Measurements from ENCODE around the gene HCFC1R1. TPM values are rescaled to one million over a fixed set of nuclear protein-coding genes. Genes with fewer than 3 reads are reported as not detected.
"Not testable (repeated sequence)": the region's sequence is repeated elsewhere in the genome, so short reads cannot be mapped to it uniquely, and the experiment has no call there.

HCFC1R1 gene
- total RNA-seq, 2 donors from 2014 or later, result 10.6 to 14.4 TPM

GRCh38 chr16:3052571-3053329 is 29.0 kb upstream of the HCFC1R1 start:
- DNase-seq; H3K4me3 Mint-ChIP-seq; H3K9me3 ChIP-seq (ENCODE audit: control insufficient read depth, low read length, poor library complexity, severe bottlenecking); H3K36me3 Mint-ChIP-seq (ENCODE audit: low read depth); H3K27ac Mint-ChIP-seq: not testable (repeated sequence)
- H3K4me1 Mint-ChIP-seq, result peaks cover 29% of the 10 kb centered on the region
- ATAC-seq, result peak; percentile 55
- peaks cover 13% of the 10 kb centered on the region for H3K27me3 Mint-ChIP-seq

- H3K4me3 Mint-ChIP-seq, result no peak overlapping the region
- H3K27ac Mint-ChIP-seq, result no peak overlapping the region
- peaks cover 5% of the 10 kb centered on the region for H3K36me3 Mint-ChIP-seq (ENCODE audit: low read depth)
- H3K27me3 Mint-ChIP-seq, result peaks cover 13% of the 10 kb centered on the region
- peaks cover 26% of the 10 kb centered on the region for H3K4me1 Mint-ChIP-seq
- H3K9me3 ChIP-seq (ENCODE audit: control insufficient read depth, low read length, poor library complexity, severe bottlenecking), result no peaks in the 10 kb centered on the region
- ATAC-seq (no peak), DNase-seq (no peak)
Measured at GRCh38 chr16:3051494-3051893, 27.8 kb upstream of the HCFC1R1 start.

- no peak for ATAC-seq
- no peak overlapping the region for H3K4me3 Mint-ChIP-seq
- H3K36me3 Mint-ChIP-seq (ENCODE audit: low read depth), result peaks cover 5% of the 10 kb centered on the region
- H3K4me1 Mint-ChIP-seq, result peaks cover 26% of the 10 kb centered on the region
- DNase-seq, result no peak
- H3K9me3 ChIP-seq (ENCODE audit: control insufficient read depth, low read length, poor library complexity, severe bottlenecking), result no peaks in the 10 kb centered on the region
- H3K27ac Mint-ChIP-seq, result no peak overlapping the region
- H3K27me3 Mint-ChIP-seq, result peaks cover 13% of the 10 kb centered on the region
Measured at GRCh38 chr16:3051009-3051408, 27.3 kb upstream of the HCFC1R1 start.

- ATAC-seq (no peak), DNase-seq (no peak)
- no peak overlapping the region for H3K4me3 Mint-ChIP-seq
- peaks cover 26% of the 10 kb centered on the region for H3K4me1 Mint-ChIP-seq
- H3K27ac Mint-ChIP-seq, result no peak overlapping the region
- peaks cover 13% of the 10 kb centered on the region for H3K27me3 Mint-ChIP-seq
- no peaks in the 10 kb centered on the region for H3K9me3 ChIP-seq (ENCODE audit: control insufficient read depth, low read length, poor library complexity, severe bottlenecking)
- peaks cover 5% of the 10 kb centered on the region for H3K36me3 Mint-ChIP-seq (ENCODE audit: low read depth)
Measured at GRCh38 chr16:3050487-3050886, 26.7 kb upstream of the HCFC1R1 start.

- Mint-ChIP-seq H3K36me3 (ENCODE audit: low read depth) (peaks cover 5% of the 10 kb centered on the region), H3K4me3 (no peak overlapping the region), H3K27me3 (peaks cover 15% of the 10 kb centered on the region), H3K4me1 (peaks cover 25% of the 10 kb centered on the region), H3K27ac (no peak overlapping the region)
- ATAC-seq (no peak), DNase-seq (no peak)
- no peaks in the 10 kb centered on the region for H3K9me3 ChIP-seq (ENCODE audit: control insufficient read depth, low read length, poor library complexity, severe bottlenecking)
Measured at GRCh38 chr16:3049921-3050481, 26.3 kb upstream of the HCFC1R1 start.

GRCh38 chr16:3047387-3047720 is 23.6 kb upstream of the HCFC1R1 start:
- ATAC-seq, result no peak
- H3K27ac Mint-ChIP-seq, result no peak overlapping the region
- H3K27me3 Mint-ChIP-seq, result peaks cover 42% of the 10 kb centered on the region
- H3K4me1 Mint-ChIP-seq, result peaks cover 18% of the 10 kb centered on the region
- H3K4me3 Mint-ChIP-seq, result peak overlapping the region; percentile 53
- DNase-seq, result no peak
- H3K9me3 ChIP-seq (ENCODE audit: control insufficient read depth, low read length, poor library complexity, severe bottlenecking), result no peaks in the 10 kb centered on the region
- H3K36me3 Mint-ChIP-seq (ENCODE audit: low read depth), result peaks cover 4% of the 10 kb centered on the region

GRCh38 chr16:3046641-3047386 is 23.1 kb upstream of the HCFC1R1 start:
- peaks cover 4% of the 10 kb centered on the region for H3K36me3 Mint-ChIP-seq (ENCODE audit: low read depth)
- H3K9me3 ChIP-seq (ENCODE audit: control insufficient read depth, low read length, poor library complexity, severe bottlenecking), result no peaks in the 10 kb centered on the region
- peaks cover 42% of the 10 kb centered on the region for H3K27me3 Mint-ChIP-seq
- peak overlapping the region; percentile 53 for H3K4me3 Mint-ChIP-seq
- H3K27ac Mint-ChIP-seq, result no peak overlapping the region
- peaks cover 15% of the 10 kb centered on the region for H3K4me1 Mint-ChIP-seq
- peak; percentile 54 for ATAC-seq
- DNase-seq, result no peak

GRCh38 chr16:3045758-3046640 is 22.3 kb upstream of the HCFC1R1 start, which contains the start of gene MMP25:
Gene MMP25, plus strand, starts transcription at chr16:3046561. Its CDS starts 357 bp downstream, at chr16:3046918.
- DNase-seq, result no peak
- ATAC-seq, result peak; percentile 47
- H3K27ac Mint-ChIP-seq, result no peak within 1 kb of the TSS

GRCh38 chr16:3044708-3045107 is 21.0 kb upstream of the HCFC1R1 start:
- H3K27me3 Mint-ChIP-seq, result peaks cover 54% of the 10 kb centered on the region
- peaks cover 4% of the 10 kb centered on the region for H3K36me3 Mint-ChIP-seq (ENCODE audit: low read depth)
- no peaks in the 10 kb centered on the region for H3K9me3 ChIP-seq (ENCODE audit: control insufficient read depth, low read length, poor library complexity, severe bottlenecking)
- ATAC-seq, result no peak
- H3K4me3 Mint-ChIP-seq, result peak overlapping the region; percentile 86
- peaks cover 12% of the 10 kb centered on the region for H3K4me1 Mint-ChIP-seq
- no peak for DNase-seq
- H3K27ac Mint-ChIP-seq, result peak overlapping the region; percentile 27

More at GRCh38 chr16:3045758-3046640, 22.3 kb upstream of the HCFC1R1 start, which contains the start of gene MMP25:
- H3K27me3 Mint-ChIP-seq, result peaks cover 42% of the 10 kb centered on the region
- H3K4me1 Mint-ChIP-seq, result peaks cover 15% of the 10 kb centered on the region
- H3K4me3 Mint-ChIP-seq, result peak within 1 kb of the TSS; percentile 86
- no peaks in the 10 kb centered on the region for H3K9me3 ChIP-seq (ENCODE audit: control insufficient read depth, low read length, poor library complexity, severe bottlenecking)
- peaks cover 4% of the 10 kb centered on the region for H3K36me3 Mint-ChIP-seq (ENCODE audit: low read depth)

GRCh38 chr16:3042376-3042775 is 18.6 kb upstream of the HCFC1R1 start:
- H3K4me1 Mint-ChIP-seq, result peaks cover 7% of the 10 kb centered on the region
- DNase-seq, result no peak

GRCh38 chr16:3038896-3039295 is 15.2 kb upstream of the HCFC1R1 start:
- Mint-ChIP-seq H3K4me3 (no peak overlapping the region), H3K27me3 (peaks cover 67% of the 10 kb centered on the region), H3K4me1 (no peaks in the 10 kb centered on the region), H3K36me3 (ENCODE audit: low read depth) (peaks cover 6% of the 10 kb centered on the region), H3K27ac (no peak overlapping the region)
- ATAC-seq, result no peak
- H3K9me3 ChIP-seq (ENCODE audit: control insufficient read depth, low read length, poor library complexity, severe bottlenecking), result no peaks in the 10 kb centered on the region
- DNase-seq, result no peak

More at GRCh38 chr16:3042376-3042775, 18.6 kb upstream of the HCFC1R1 start:
- peaks cover 4% of the 10 kb centered on the region for H3K36me3 Mint-ChIP-seq (ENCODE audit: low read depth)
- H3K27ac Mint-ChIP-seq, result no peak overlapping the region
- H3K9me3 ChIP-seq (ENCODE audit: control insufficient read depth, low read length, poor library complexity, severe bottlenecking), result no peaks in the 10 kb centered on the region
- peaks cover 58% of the 10 kb centered on the region for H3K27me3 Mint-ChIP-seq
- ATAC-seq, result no peak
- H3K4me3 Mint-ChIP-seq, result no peak overlapping the region

- ATAC-seq (no peak), DNase-seq (no peak)
- H3K4me3 Mint-ChIP-seq, result no peak overlapping the region
- H3K27me3 Mint-ChIP-seq, result peaks cover 67% of the 10 kb centered on the region
- no peak overlapping the region for H3K27ac Mint-ChIP-seq
- no peaks in the 10 kb centered on the region for H3K4me1 Mint-ChIP-seq
- no peaks in the 10 kb centered on the region for H3K9me3 ChIP-seq (ENCODE audit: control insufficient read depth, low read length, poor library complexity, severe bottlenecking)
- peaks cover 7% of the 10 kb centered on the region for H3K36me3 Mint-ChIP-seq (ENCODE audit: low read depth)
Measured at GRCh38 chr16:3038256-3038655, 14.5 kb upstream of the HCFC1R1 start.
